ENCODE measurements around the gene SLC22A4. TPM values are rescaled to one million over a fixed set of nuclear protein-coding genes. Genes with fewer than 3 reads are reported as not detected.
A peak's percentile ranks its signal among the peaks of the same experiment; 100 is the strongest.

Gene SLC22A4
- total and polyA plus RNA-seq, 2 donors (not counting 1 experiment from before 2014, with no cell fraction given), result 0.18 TPM; not detected in 1

- Histone ChIP-seq H3K36me3 (replicated peaks in 1 of 2; ENCODE audit: control extremely low read depth in 1 of 2, control insufficient read depth in 1 of 2, extremely low read depth in 1 of 2, insufficient read depth in 2 of 2, low read length in 1 of 2) (no peaks in the 10 kb centered on the region), H3K4me1 (ENCODE audit: control insufficient read depth in 2 of 2, insufficient read depth in 2 of 2, low read length in 2 of 2) (peaks cover 15 to 18% of the 10 kb centered on the region in 2 donors), H3K9me3 (ENCODE audit: control extremely low read depth in 1 of 3, control insufficient read depth in 2 of 3, insufficient read depth in 1 of 3, low read length in 2 of 3) (no peaks in the 10 kb centered on the region), H3K79me2 (ENCODE audit: control insufficient read depth, insufficient read depth, low read length) (no peaks in the 10 kb centered on the region), H3K9ac (ENCODE audit: low read length) (no peak overlapping the region), H3K4me3 (ENCODE audit: control extremely low read depth in 1 of 5, extremely low read depth in 1 of 5, insufficient read depth in 1 of 5, low read depth in 2 of 5, low read length in 4 of 5) (no peak overlapping the region), H3K27me3 (replicated peaks in 1 of 4; ENCODE audit: control extremely low read depth in 1 of 4, control insufficient read depth in 3 of 4, insufficient read depth in 4 of 4, low read length in 3 of 4) (no peaks in the 10 kb centered on the region), H2AFZ (ENCODE audit: insufficient read depth, low read depth, low read length, poor library complexity, severe bottlenecking) (no peak overlapping the region), H3K4me2 (replicated peaks; ENCODE audit: low read depth, low read length, poor library complexity, severe bottlenecking) (no peak overlapping the region), H3K27ac (ENCODE audit: low read length in 2 of 2) (no peak overlapping the region), H4K20me1 (ENCODE audit: control insufficient read depth, insufficient read depth, low read length, poor library complexity, severe bottlenecking) (no peaks in the 10 kb centered on the region)
- intact Hi-C loops (cut with micrococcal nuclease), result loop anchor here (1.0 to 5.0 kb wide), 10 partner anchors 25 to 1482 kb away; partner anchors contain the start of genes GDF9, KIF3A and UQCRQ
- peak; percentile 81 for ATAC-seq (ENCODE audit: low read depth)
- no peak for TF ChIP-seq EZH2 (IDR thresholded peaks at IDR 0.05; ENCODE audit: borderline replicate concordance, insufficient read depth, low read depth, low read length, poor library complexity, severe bottlenecking)
- peak; percentile 82 for TF ChIP-seq CTCF (IDR thresholded peaks at IDR 0.05)
- Mint-ChIP-seq H3K9me3 (ENCODE audit: insufficient read depth) (no peaks in the 10 kb centered on the region), H3K4me1 (peaks cover 19% of the 10 kb centered on the region), H3K27me3 (no peaks in the 10 kb centered on the region), H3K4me3 (no peak overlapping the region), H3K27ac (peak overlapping the region; percentile 68)
- CTCF ChIA-PET, result interaction anchor here (0.7 to 19.9 kb wide), 29 partner anchors 9 to 498 kb away, joined by 3 to 528 read pairs (median 7); partner anchors contain the start of genes IRF1 and SLC22A5
- DNase-seq, result peak; percentile 83
- POLR2A ChIA-PET, result interaction anchor here (1.4 to 2.4 kb wide), 3 partner anchors 26 to 115 kb away, joined by 6 to 15 read pairs (median 12); partner anchors contain the start of gene IRF1
- 24% methylated on average over 9 of the region's 9 CpGs for WGBS (ENCODE audit: insufficient coverage)
Measured at GRCh38 chr5:132385326-132386105, 91.3 kb downstream of the SLC22A4 start.
